Common myeloid progenitor, CD34-positive (primary cell): ENCODE results near the gene MAG.

ENCODE experiments used
- CTCF ChIA-PET: fragments of 350-600 bp; sonication (Branson Sonifier 250); formaldehyde crosslinking; loops from one replicate; lab custom pipeline; 2021; ENCODE audit warnings: antibody characterized with exemption; lab: Charles Lee
- POLR2A ChIA-PET: fragments of 350-600 bp; sonication (Branson Sonifier 250); formaldehyde crosslinking; loops from one replicate; lab custom pipeline; 2021; ENCODE audit warnings: antibody characterized with exemption; lab: Charles Lee
- DNase-seq, 3 donors: peaks; one replicate each; pipeline versions ENCODE4 v3.0.0 to v3.0.0-alpha.2; 2013
- H3K27ac ChIP-seq, 2 experiments: 1 replicate in 1 of 2; 2 replicates in 1 of 2; pipeline ENCODE4 v1.7.0; 2013; ENCODE audit warnings: inconsistent platforms in 2 of 2, low read length in 2 of 2, mild to moderate bottlenecking in 2 of 2, low read depth in 1 of 2, moderate library complexity in 1 of 2; ENCODE audit not compliant: severe bottlenecking in 2 of 2, insufficient read depth in 1 of 2, poor library complexity in 1 of 2
- H3K27me3 ChIP-seq, 5 experiments: replicated peaks in 2 of 5; 1 replicate in 3 of 5; 2 replicates in 2 of 5; pipeline versions ENCODE4 v1.6.1 to v1.7.0; 2013; ENCODE audit warnings: low read length in 4 of 5, mild to moderate bottlenecking in 2 of 5, moderate library complexity in 2 of 5, inconsistent platforms in 1 of 5; ENCODE audit not compliant: insufficient read depth in 5 of 5, control insufficient read depth in 4 of 5
- H3K36me3 ChIP-seq, 4 experiments: 1 replicate in 2 of 4; 2 replicates in 2 of 4; pipeline versions ENCODE4 v1.6.1 to v1.7.0; 2013; ENCODE audit warnings: low read length in 3 of 4, control low read depth in 1 of 4, mild to moderate bottlenecking in 1 of 4; ENCODE audit not compliant: control insufficient read depth in 4 of 4, insufficient read depth in 4 of 4
- H3K4me1 ChIP-seq, 4 experiments: 1 replicate in 3 of 4; 2 replicates in 1 of 4; pipeline versions ENCODE4 v1.6.1 to v1.7.1; 2013; ENCODE audit warnings: low read length in 3 of 4, mild to moderate bottlenecking in 3 of 4, control low read depth in 1 of 4, inconsistent platforms in 1 of 4, moderate library complexity in 1 of 4; ENCODE audit not compliant: control insufficient read depth in 4 of 4, insufficient read depth in 4 of 4; ENCODE audit errors: control extremely low read depth in 1 of 4
- H3K4me3 ChIP-seq, 7 experiments: 1 replicate in 4 of 7; 2 replicates in 3 of 7; pipeline versions ENCODE4 v1.5.1 to v1.7.0; 2013; ENCODE audit warnings: mild to moderate bottlenecking in 7 of 7, low read length in 6 of 7, moderate library complexity in 6 of 7, inconsistent platforms in 2 of 7, low read depth in 2 of 7, control low read depth in 1 of 7; ENCODE audit not compliant: insufficient read depth in 4 of 7, control insufficient read depth in 1 of 7; ENCODE audit errors: extremely low read depth in 1 of 7
- H3K9me3 ChIP-seq, 5 experiments: 1 replicate in 4 of 5; 2 replicates in 1 of 5; pipeline versions ENCODE4 v1.6.1 to v1.7.1; 2013; ENCODE audit warnings: low read length in 4 of 5, mild to moderate bottlenecking in 2 of 5, inconsistent platforms in 1 of 5, low read depth in 1 of 5, moderate library complexity in 1 of 5; ENCODE audit not compliant: control insufficient read depth in 4 of 5, insufficient read depth in 2 of 5; ENCODE audit errors: control extremely low read depth in 1 of 5
- WGBS: methylation state at CpG from one replicate; pipeline ENCODE4 v1.1.5; 2013; ENCODE audit not compliant: insufficient coverage; 5-methylcytosine and 5-hydroxymethylcytosine counted together

Gene MAG

DNA sequence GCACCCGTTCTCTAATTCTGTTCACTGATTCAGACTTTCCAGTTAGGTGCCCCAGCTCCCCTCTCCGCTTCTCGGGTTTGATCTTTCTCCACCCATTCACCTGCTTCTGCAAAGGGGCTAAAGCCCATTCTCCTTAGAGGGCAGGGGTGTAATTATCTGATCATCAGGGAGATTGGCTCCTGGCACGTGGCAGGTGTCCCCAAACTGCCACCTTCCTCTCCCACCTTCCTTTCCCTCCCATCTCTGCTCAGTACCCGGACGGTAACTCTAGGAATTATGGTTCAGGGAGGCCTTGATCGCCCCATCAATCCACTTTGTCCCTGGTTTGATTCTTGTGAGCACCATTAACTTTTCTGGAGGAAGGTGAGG, 56.0 kb downstream of the MAG start:
- Histone ChIP-seq H3K27ac (peak overlapping the region in 1 of 2 experiments; percentile 63), H3K36me3 (no peaks in the 10 kb centered on the region), H3K4me3 (peak overlapping the region in 2 of 7 experiments; percentile 33 to 52), H3K9me3 (no peaks in the 10 kb centered on the region), H3K27me3 (no peaks in the 10 kb centered on the region), H3K4me1 (peaks cover 8 to 60% (median 46%) of the 10 kb centered on the region in 4 experiments)
- DNase-seq, result no peak
- ChIA-PET POLR2A (interaction anchor here (0.9 to 1.4 kb wide), 3 partner anchors 10 to 79 kb away, joined by 3 to 4 read pairs (median 3); partner anchors contain the start of gene USF2), CTCF (interaction anchor here (0.6 to 11.6 kb wide), 8 partner anchors 10 to 163 kb away, joined by 3 to 118 read pairs (median 6); partner anchors contain the start of gene FFAR3)
- WGBS, result 50% methylated on average over 5 of the region's 7 CpGs

GRCh38 chr19:35348911-35349611, 57.1 kb downstream of the MAG start:
- CTCF ChIA-PET, result interaction anchor here (1.0 to 11.6 kb wide), 5 partner anchors 9 to 148 kb away, joined by 4 to 118 read pairs (median 6); partner anchors contain the start of gene FFAR3
- WGBS, result 96% methylated on average over 14 of the region's 18 CpGs

DNA sequence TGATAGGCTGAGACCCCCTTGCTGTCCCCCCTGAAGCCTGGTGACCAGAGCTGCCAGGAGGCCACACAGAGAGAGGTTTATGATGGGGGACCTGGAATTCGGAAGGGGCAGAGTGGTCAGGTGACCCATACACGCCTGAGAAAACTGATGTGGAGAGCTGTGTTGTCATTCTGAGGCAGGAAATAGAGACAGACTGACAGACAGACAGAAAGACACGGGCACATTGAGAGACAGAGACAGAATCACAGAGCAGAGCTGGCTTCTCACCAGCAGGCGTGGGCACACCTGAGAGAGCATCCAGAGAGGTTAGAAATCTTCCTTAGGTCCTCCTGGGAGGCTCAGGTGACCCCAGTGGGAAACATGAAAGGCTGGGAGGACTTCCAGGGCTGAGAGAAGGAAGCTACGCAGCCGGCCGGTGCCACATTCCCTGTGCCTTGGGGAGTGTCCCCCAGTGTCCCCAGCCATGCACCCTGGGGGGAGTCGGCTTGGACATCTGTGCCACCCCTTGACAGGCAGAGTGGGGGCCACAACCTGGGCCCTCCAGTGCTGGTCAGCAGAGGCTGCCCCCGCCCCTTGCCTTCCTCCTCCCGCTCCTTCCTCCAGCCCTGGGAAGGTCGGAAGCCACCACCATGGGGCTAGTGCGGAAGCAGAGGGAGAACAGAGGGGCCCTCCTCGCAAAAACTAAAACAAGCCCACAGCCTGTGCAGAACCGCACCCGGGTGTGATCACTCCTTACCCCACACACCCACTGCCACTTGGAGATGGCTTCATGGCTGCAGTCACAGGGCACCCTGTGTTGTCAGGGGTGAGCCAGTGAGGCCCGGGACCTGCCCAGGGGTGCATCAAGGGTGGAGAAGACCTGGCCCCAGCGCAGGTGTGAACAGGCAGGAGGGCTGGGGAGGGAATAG, 57.9 kb downstream of the MAG start:
- Histone ChIP-seq H3K27me3 (no peaks in the 10 kb centered on the region), H3K9me3 (no peaks in the 10 kb centered on the region), H3K4me3 (no peak overlapping the region), H3K4me1 (peaks cover 8 to 57% (median 47%) of the 10 kb centered on the region in 4 experiments), H3K36me3 (no peaks in the 10 kb centered on the region), H3K27ac (peak overlapping the region in 1 of 2 experiments; percentile 9)
- ChIA-PET POLR2A (no interaction called here), CTCF (interaction anchor here (0.6 to 11.6 kb wide), 6 partner anchors 36 to 147 kb away, joined by 3 to 118 read pairs (median 4); no protein-coding TSS in a partner anchor)
- 91% methylated on average over 12 of the region's 17 CpGs for WGBS
- DNase-seq, result no peak

More at GRCh38 chr19:35348911-35349611, 57.1 kb downstream of the MAG start:
- H3K9me3 ChIP-seq, result no peaks in the 10 kb centered on the region
- no peak overlapping the region for H3K4me3 ChIP-seq
- H3K27me3 ChIP-seq, result no peaks in the 10 kb centered on the region
- no peak overlapping the region for H3K27ac ChIP-seq
- peaks cover 8 to 62% (median 47%) of the 10 kb centered on the region in 4 experiments for H3K4me1 ChIP-seq
- POLR2A ChIA-PET, result no interaction called here
- no peaks in the 10 kb centered on the region for H3K36me3 ChIP-seq
- DNase-seq, result no peak

GRCh38 chr19:35350591-35350990, 58.6 kb downstream of the MAG start:
- H3K27ac ChIP-seq, result no peak overlapping the region
- no peaks in the 10 kb centered on the region for H3K27me3 ChIP-seq
- no peaks in the 10 kb centered on the region for H3K36me3 ChIP-seq
- H3K4me3 ChIP-seq, result no peak overlapping the region
- no peak for DNase-seq
- H3K4me1 ChIP-seq, result peaks cover 8 to 55% (median 42%) of the 10 kb centered on the region in 4 experiments
- H3K9me3 ChIP-seq, result no peaks in the 10 kb centered on the region
- CTCF ChIA-PET, result interaction anchor here (1.0 to 11.6 kb wide), 3 partner anchors 17 to 120 kb away, joined by 3 to 118 read pairs (median 4); no protein-coding TSS in a partner anchor
- WGBS, result 100% methylated on average over 4 of the region's 7 CpGs
- POLR2A ChIA-PET, result no interaction called here

DNA sequence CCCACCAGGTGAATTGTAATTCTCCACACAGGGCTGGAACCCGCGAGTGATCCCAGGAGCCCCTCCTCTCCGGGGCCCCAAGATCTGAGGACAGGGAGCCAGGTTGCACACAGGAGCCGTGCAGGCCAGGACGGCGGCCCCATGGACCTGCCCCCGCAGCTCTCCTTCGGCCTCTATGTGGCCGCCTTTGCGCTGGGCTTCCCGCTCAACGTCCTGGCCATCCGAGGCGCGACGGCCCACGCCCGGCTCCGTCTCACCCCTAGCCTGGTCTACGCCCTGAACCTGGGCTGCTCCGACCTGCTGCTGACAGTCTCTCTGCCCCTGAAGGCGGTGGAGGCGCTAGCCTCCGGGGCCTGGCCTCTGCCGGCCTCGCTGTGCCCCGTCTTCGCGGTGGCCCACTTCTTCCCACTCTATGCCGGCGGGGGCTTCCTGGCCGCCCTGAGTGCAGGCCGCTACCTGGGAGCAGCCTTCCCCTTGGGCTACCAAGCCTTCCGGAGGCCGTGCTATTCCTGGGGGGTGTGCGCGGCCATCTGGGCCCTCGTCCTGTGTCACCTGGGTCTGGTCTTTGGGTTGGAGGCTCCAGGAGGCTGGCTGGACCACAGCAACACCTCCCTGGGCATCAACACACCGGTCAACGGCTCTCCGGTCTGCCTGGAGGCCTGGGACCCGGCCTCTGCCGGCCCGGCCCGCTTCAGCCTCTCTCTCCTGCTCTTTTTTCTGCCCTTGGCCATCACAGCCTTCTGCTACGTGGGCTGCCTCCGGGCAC, 59.6 kb downstream of the MAG start:
- DNase-seq, result no peak
- Histone ChIP-seq H3K27ac (no peak overlapping the region), H3K27me3 (no peaks in the 10 kb centered on the region), H3K4me3 (no peak overlapping the region), H3K9me3 (no peaks in the 10 kb centered on the region), H3K4me1 (peaks cover 8 to 45% (median 32%) of the 10 kb centered on the region in 4 experiments), H3K36me3 (no peaks in the 10 kb centered on the region)
- ChIA-PET CTCF (interaction anchor here (1.0 to 11.6 kb wide), 9 partner anchors 10 to 155 kb away, joined by 3 to 118 read pairs (median 4); no protein-coding TSS in a partner anchor), POLR2A (no interaction called here)
- WGBS, result 96% methylated on average over 39 of the region's 47 CpGs

DNA sequence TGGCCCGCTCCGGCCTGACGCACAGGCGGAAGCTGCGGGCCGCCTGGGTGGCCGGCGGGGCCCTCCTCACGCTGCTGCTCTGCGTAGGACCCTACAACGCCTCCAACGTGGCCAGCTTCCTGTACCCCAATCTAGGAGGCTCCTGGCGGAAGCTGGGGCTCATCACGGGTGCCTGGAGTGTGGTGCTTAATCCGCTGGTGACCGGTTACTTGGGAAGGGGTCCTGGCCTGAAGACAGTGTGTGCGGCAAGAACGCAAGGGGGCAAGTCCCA, 60.2 kb downstream of the MAG start:
- POLR2A ChIA-PET, result no interaction called here
- no peaks in the 10 kb centered on the region for H3K27me3 ChIP-seq
- 88% methylated on average over 18 of the region's 18 CpGs for WGBS
- H3K9me3 ChIP-seq, result no peaks in the 10 kb centered on the region
- no peaks in the 10 kb centered on the region for H3K36me3 ChIP-seq
- DNase-seq, result no peak
- CTCF ChIA-PET, result interaction anchor here (1.0 to 11.6 kb wide), 13 partner anchors 9 to 154 kb away, joined by 3 to 118 read pairs (median 5); no protein-coding TSS in a partner anchor
- peaks cover 8 to 40% (median 27%) of the 10 kb centered on the region in 4 experiments for H3K4me1 ChIP-seq
- no peak overlapping the region for H3K27ac ChIP-seq
- no peak overlapping the region for H3K4me3 ChIP-seq
